Smooth muscle cell (in vitro differentiated cells): Measurements from ENCODE around the gene PDE3A. TPM values are rescaled to one million over a fixed set of nuclear protein-coding genes. Genes with fewer than 3 reads are reported as not detected.

Experiments used
- DNase-seq: peaks from one replicate; lab custom pipeline; 2025; ENCODE audit not compliant: unreplicated experiment; lab: John Stamatoyannopoulos, UW
- H2AFZ ChIP-seq: fragments of 200-600 bp; sonication (generic); 2 replicates; pipeline ENCODE4 v1.6.0; 2016; ENCODE audit warnings: antibody characterized with exemption, low read depth, mild to moderate bottlenecking
- H3F3A ChIP-seq: fragments of 200-600 bp; sonication (generic); 2 replicates; pipeline ENCODE4 v1.6.0; 2017; ENCODE audit warnings: antibody characterized with exemption, low read depth
- H3K27ac ChIP-seq: fragments of 200-600 bp; sonication (generic); 2 replicates; pipeline ENCODE4 v1.5.1; 2016; ENCODE audit warnings: low read depth, mild to moderate bottlenecking
- H3K27me3 ChIP-seq: fragments of 200-600 bp; sonication (generic); 2 replicates; pipeline ENCODE4 v1.6.1; 2016; ENCODE audit warnings: low read depth, mild to moderate bottlenecking
- H3K36me3 ChIP-seq: fragments of 200-600 bp; sonication (generic); 2 replicates; pipeline ENCODE4 v1.5.1; 2016; ENCODE audit warnings: low read depth
- H3K4me1 ChIP-seq: fragments of 200-600 bp; sonication (generic); 2 replicates; pipeline ENCODE4 v1.5.1; 2016; ENCODE audit warnings: low read depth
- H3K4me2 ChIP-seq: fragments of 200-600 bp; sonication (generic); 2 replicates; pipeline ENCODE4 v1.6.0; 2016; ENCODE audit warnings: mild to moderate bottlenecking
- H3K4me3 ChIP-seq: fragments of 200-600 bp; sonication (generic); 2 replicates; pipeline ENCODE4 v1.5.1; 2016; ENCODE audit warnings: mild to moderate bottlenecking
- H3K79me2 ChIP-seq: fragments of 200-600 bp; sonication (generic); 2 replicates; pipeline ENCODE4 v1.6.0; 2016; ENCODE audit warnings: low read depth, mild to moderate bottlenecking
- H3K9ac ChIP-seq: fragments of 200-600 bp; sonication (generic); 2 replicates; pipeline ENCODE4 v1.6.0; 2016; ENCODE audit warnings: low read depth
- H3K9me3 ChIP-seq: fragments of 200-600 bp; sonication (generic); replicated peaks from 2 replicates; pipeline ENCODE4 v1.5.1; 2016; ENCODE audit warnings: low read depth
- H4K20me1 ChIP-seq: fragments of 200-600 bp; sonication (generic); 2 replicates; pipeline ENCODE4 v1.6.0; 2016; ENCODE audit warnings: low read depth
- WGBS: methylation state at CpG from one replicate; pipeline ENCODE4 v1.1.7; 2016; ENCODE audit warnings: low lambda C conversion rate; 5-methylcytosine and 5-hydroxymethylcytosine counted together
- polyA plus RNA-seq: library from polyadenylated mRNA; unstranded; fragments of >200 nt; fragmentation: Nextera tagmentation; extraction: Ambion mirVana; gene quantifications from 2 replicates; pipeline ENCODE4 v1.2.1, GENCODE V29; 2016
- total RNA-seq: library from RNA; depleted of rRNA; stranded (reverse); fragments of >200 nt; gene quantifications from 2 replicates; pipeline ENCODE4 v1.2.3, GENCODE V29; 2014
- TF ChIP-seq, protein P1 (sequence below): fragments of 200-600 bp; sonication (generic); IDR thresholded peaks from 2 replicates; pipeline ENCODE4 v1.5.1; 2017; ENCODE audit warnings: borderline replicate concordance, mild to moderate bottlenecking, antibody characterized with exemption; ENCODE audit not compliant: insufficient read depth, poor library complexity, severe bottlenecking

Gene PDE3A
- total and polyA plus RNA-seq, 2 experiments from 2014 or later, result 1.3 to 6.1 TPM

DNA sequence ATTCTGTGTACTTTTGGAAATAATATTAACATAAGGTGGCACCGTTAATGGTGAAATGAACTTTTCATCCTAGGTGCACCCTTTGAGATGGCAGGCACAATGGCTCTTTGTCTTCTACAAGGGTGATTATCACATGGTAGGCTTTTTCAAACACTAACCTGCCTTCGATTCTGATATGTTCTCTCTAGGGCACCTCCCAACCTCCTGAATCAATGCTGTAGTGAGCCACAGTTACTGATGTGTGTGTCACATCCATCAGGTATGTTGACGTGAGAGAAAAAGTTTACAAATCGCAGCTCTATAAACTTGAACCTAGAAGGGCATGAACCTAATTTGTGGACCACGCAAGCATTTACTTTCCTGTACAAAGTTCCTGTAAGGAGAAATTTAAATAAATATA, 25.4 kb downstream of the PDE3A start:
- no peak for DNase-seq
- Histone ChIP-seq H3K4me2 (no peak overlapping the region), H3K79me2 (no peaks in the 10 kb centered on the region), H3K36me3 (no peaks in the 10 kb centered on the region), H3K27ac (no peak overlapping the region), H3F3A (no peaks in the 10 kb centered on the region), H2AFZ (no peak overlapping the region), H3K4me1 (no peaks in the 10 kb centered on the region), H3K4me3 (no peak overlapping the region), H4K20me1 (no peaks in the 10 kb centered on the region), H3K27me3 (no peaks in the 10 kb centered on the region), H3K9me3 (no peaks in the 10 kb centered on the region), H3K9ac (no peak overlapping the region)
- WGBS, result 95% methylated on average over 5 of the region's 5 CpGs
- TF ChIP-seq, protein P1, sequence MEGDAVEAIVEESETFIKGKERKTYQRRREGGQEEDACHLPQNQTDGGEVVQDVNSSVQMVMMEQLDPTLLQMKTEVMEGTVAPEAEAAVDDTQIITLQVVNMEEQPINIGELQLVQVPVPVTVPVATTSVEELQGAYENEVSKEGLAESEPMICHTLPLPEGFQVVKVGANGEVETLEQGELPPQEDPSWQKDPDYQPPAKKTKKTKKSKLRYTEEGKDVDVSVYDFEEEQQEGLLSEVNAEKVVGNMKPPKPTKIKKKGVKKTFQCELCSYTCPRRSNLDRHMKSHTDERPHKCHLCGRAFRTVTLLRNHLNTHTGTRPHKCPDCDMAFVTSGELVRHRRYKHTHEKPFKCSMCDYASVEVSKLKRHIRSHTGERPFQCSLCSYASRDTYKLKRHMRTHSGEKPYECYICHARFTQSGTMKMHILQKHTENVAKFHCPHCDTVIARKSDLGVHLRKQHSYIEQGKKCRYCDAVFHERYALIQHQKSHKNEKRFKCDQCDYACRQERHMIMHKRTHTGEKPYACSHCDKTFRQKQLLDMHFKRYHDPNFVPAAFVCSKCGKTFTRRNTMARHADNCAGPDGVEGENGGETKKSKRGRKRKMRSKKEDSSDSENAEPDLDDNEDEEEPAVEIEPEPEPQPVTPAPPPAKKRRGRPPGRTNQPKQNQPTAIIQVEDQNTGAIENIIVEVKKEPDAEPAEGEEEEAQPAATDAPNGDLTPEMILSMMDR, result no peak

DNA sequence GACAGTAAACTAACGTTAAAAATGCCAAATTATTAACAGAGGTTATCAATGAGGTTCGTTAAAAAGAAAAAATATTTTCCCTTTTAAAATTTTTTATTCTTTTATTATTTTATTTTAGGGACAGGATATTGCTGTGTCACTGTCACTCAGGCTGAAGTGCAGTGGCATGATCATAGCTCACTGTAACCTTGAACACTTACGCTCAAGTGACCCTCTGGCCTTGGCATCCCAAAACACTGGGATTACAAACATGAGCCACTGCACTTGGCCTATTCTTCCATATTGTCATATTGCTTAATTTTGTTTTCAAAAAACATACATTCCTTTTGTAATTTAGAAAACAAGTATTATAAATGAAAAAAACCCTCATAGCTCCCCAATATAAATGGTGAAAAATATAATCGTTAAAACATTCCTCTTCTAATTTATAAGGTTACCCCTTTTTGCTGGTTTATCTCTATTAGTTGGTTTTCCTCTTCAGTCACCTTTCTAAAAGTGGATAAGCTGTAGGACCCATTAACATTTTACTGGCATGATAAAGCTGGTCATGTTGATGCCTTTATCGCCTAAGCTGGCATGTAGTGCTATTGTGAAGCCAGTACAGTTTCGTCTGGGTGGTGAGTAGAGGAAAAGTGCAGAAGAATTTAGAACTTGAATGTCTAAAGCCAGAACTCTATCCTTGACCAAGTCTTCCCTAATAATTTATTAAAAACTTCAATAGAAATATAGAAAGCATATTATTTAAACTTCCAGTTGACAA, 27.6 kb downstream of the PDE3A start:
- no peak overlapping the region for H3K9ac ChIP-seq
- 85% methylated on average over 6 of the region's 6 CpGs for WGBS
- H2AFZ ChIP-seq, result no peak overlapping the region

DNA sequence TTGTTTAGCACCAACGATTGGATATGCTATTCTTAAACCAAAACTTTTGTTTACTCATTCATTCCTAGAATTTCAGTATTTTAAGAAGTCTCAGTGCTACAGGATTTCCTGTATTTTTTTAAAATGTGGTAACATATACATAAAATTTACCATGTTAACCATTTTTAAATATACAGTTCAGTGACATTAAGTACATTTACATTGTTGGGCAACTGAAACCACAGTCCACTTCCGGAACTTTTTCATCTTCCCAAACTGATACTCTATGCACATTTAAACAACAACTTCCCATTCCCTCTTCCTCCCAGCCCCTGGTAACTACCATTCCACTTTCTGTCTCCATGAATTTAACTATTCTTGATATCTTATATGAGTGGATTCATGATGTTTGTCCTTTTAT, 30.3 kb downstream of the PDE3A start:
- Histone ChIP-seq H2AFZ (no peak overlapping the region), H3K4me1 (no peaks in the 10 kb centered on the region), H3K4me2 (no peak overlapping the region), H3K36me3 (no peaks in the 10 kb centered on the region), H3K27ac (no peak overlapping the region), H3K9me3 (no peaks in the 10 kb centered on the region), H3K27me3 (no peaks in the 10 kb centered on the region), H4K20me1 (no peaks in the 10 kb centered on the region), H3K9ac (no peak overlapping the region), H3K4me3 (no peak overlapping the region), H3F3A (no peaks in the 10 kb centered on the region), H3K79me2 (no peaks in the 10 kb centered on the region)
- DNase-seq, result no peak
- TF ChIP-seq, protein P1, result no peak
- 93% methylated on average over 2 of the region's 2 CpGs for WGBS

More for the DNA sequence above, 27.6 kb downstream of the PDE3A start:
- H3K36me3 ChIP-seq, result no peaks in the 10 kb centered on the region
- no peaks in the 10 kb centered on the region for H3F3A ChIP-seq
- H3K4me2 ChIP-seq, result no peak overlapping the region
- no peaks in the 10 kb centered on the region for H4K20me1 ChIP-seq
- H3K4me1 ChIP-seq, result no peaks in the 10 kb centered on the region
- no peak overlapping the region for H3K4me3 ChIP-seq
- no peak overlapping the region for H3K27ac ChIP-seq
- H3K79me2 ChIP-seq, result no peaks in the 10 kb centered on the region
- H3K9me3 ChIP-seq, result no peaks in the 10 kb centered on the region
- TF ChIP-seq, protein P1, result no peak
- no peak for DNase-seq
- H3K27me3 ChIP-seq, result no peaks in the 10 kb centered on the region

DNA sequence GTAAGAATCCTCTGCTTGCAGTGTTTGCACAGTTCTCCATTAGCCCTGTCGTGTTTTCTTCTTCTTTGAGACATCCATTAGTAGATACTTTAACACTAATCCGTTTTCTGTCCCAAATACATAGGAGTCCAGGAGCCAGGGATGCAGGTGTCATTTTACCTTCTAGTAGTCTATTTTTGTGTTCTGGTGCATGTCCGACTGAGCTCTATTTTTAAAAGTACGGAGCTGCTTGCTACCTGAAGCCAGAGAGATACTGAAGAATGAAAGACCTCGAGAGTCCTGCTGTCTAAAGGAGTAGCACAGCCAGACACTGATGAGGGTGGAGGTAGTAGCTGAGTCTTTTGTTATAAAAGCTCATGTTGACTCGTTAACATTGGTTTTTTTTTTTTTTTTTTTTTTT, 31.7 kb downstream of the PDE3A start:
- no peaks in the 10 kb centered on the region for H3K4me1 ChIP-seq
- no peaks in the 10 kb centered on the region for H3K36me3 ChIP-seq
- H3K27ac ChIP-seq, result no peak overlapping the region
- H3K79me2 ChIP-seq, result no peaks in the 10 kb centered on the region
- H2AFZ ChIP-seq, result no peak overlapping the region
- no peak overlapping the region for H3K9ac ChIP-seq
- WGBS, result 94% methylated on average over 6 of the region's 6 CpGs
- TF ChIP-seq, protein P1, result no peak
- no peaks in the 10 kb centered on the region for H3F3A ChIP-seq
- H3K4me2 ChIP-seq, result no peak overlapping the region
- H3K27me3 ChIP-seq, result no peaks in the 10 kb centered on the region
- H3K4me3 ChIP-seq, result no peak overlapping the region
- DNase-seq, result no peak
- no peaks in the 10 kb centered on the region for H4K20me1 ChIP-seq
- H3K9me3 ChIP-seq, result no peaks in the 10 kb centered on the region
